H1 (cell line): ENCODE measurements around the gene GHRHR.

Source experiments
- ATF2 ChIP-seq: IDR thresholded peaks from 2 replicates; pipeline ENCODE4 v1.6.1; 2012; ENCODE audit warnings: low read length, inconsistent platforms
- CTCF ChIP-seq, 3 experiments: IDR thresholded peaks; 1 replicate in 2 of 3; 2 replicates in 1 of 3; pipeline versions ENCODE4 v1.5.1 to v1.6.1; 2011; ENCODE audit warnings: low read length in 3 of 3, mild to moderate bottlenecking in 3 of 3, inconsistent platforms in 2 of 3, low read depth in 1 of 3, moderate library complexity in 1 of 3; ENCODE audit not compliant: insufficient read depth in 1 of 3; ENCODE audit errors: control extremely low read depth in 1 of 3
- EP300 ChIP-seq, 2 experiments: IDR thresholded peaks; 1 replicate in 1 of 2; 2 replicates in 1 of 2; pipeline ENCODE4 v1.6.1; 2011 to 2012; ENCODE audit warnings: low read depth in 2 of 2, low read length in 2 of 2, mild to moderate bottlenecking in 2 of 2, borderline replicate concordance in 1 of 2, inconsistent platforms in 1 of 2, moderate library complexity in 1 of 2
- POLR2A ChIP-seq, 2 experiments: IDR thresholded peaks; 1 replicate in 1 of 2; 2 replicates in 1 of 2; pipeline ENCODE4 v1.6.1; 2011; ENCODE audit warnings: low read depth in 2 of 2, low read length in 2 of 2, mild to moderate bottlenecking in 2 of 2; ENCODE audit errors: control extremely low read depth in 1 of 2
- POLR2AphosphoS5 ChIP-seq: IDR thresholded peaks from 2 replicates; pipeline ENCODE4 v1.6.1; 2011; ENCODE audit warnings: low read depth, low read length

DNA sequence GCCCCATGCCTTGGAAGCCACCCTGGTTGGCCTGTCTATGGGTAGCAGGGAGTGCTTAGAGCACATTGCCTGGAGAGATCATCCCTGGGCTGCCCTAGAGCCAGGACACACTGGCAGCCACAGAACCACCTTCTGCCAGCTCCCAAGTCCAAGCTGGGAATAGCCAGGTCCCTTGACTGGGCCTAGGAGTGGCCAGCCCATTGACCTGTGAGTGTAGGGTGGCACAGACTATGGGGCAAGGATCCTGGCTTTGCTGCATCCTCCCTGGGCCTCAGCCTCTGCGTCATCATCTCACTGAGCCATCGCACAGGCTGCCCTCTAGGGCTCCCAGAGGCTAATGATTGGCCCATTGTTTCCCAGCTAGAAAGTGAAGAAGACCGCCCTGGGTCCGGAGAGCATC, 45.1 kb upstream of the GHRHR start:
- TF ChIP-seq CTCF (IDR thresholded peaks at IDR 0.05; ENCODE audit: control extremely low read depth in 1 of 3, insufficient read depth in 1 of 3, low read depth in 1 of 3, low read length in 3 of 3), result peak in 1 of 3 experiments; percentile 8; a peak in 1 of 4 replicates
- TF ChIP-seq POLR2A (IDR thresholded peaks at IDR 0.05; ENCODE audit: control extremely low read depth in 1 of 2, low read depth in 2 of 2, low read length in 2 of 2), result no peak
- no peak for TF ChIP-seq POLR2AphosphoS5
- no peak for TF ChIP-seq ATF2
- TF ChIP-seq EP300 (IDR thresholded peaks at IDR 0.05; ENCODE audit: borderline replicate concordance in 1 of 2, low read depth in 2 of 2, low read length in 2 of 2), result no peak
